ENCODE data around the gene FCGR1A. TPM values are rescaled to one million over a fixed set of nuclear protein-coding genes. Genes with fewer than 3 reads are reported as not detected.
"Not testable (repeated sequence)": the region's sequence is repeated elsewhere in the genome, so short reads cannot be mapped to it uniquely, and the experiment has no call there.

Gene FCGR1A
- polyA plus RNA-seq, 2 donors = 0.92 to 1.00 TPM

GRCh38 chr1:149793885-149794284 lies 11.4 kb downstream of the FCGR1A start:
- H3K4me1 ChIP-seq (ENCODE audit: control insufficient read depth in 2 of 2, insufficient read depth in 2 of 2, low read length in 1 of 2); H3K4me3 ChIP-seq (ENCODE audit: low read depth in 1 of 2, low read length in 2 of 2); H3K27me3 ChIP-seq (ENCODE audit: control insufficient read depth in 1 of 2, insufficient read depth in 2 of 2, low read length in 2 of 2); H3K36me3 ChIP-seq (ENCODE audit: control insufficient read depth in 2 of 2, insufficient read depth in 2 of 2, low read length in 1 of 2); H3K9me3 ChIP-seq (ENCODE audit: control insufficient read depth in 2 of 2, insufficient read depth in 1 of 2, low read depth in 1 of 2, low read length in 1 of 2); H3K27ac ChIP-seq (ENCODE audit: low read depth in 2 of 2, low read length in 1 of 2): not testable (repeated sequence)
- WGBS, 2 donors = 33 to 58% methylated on average over 1 to 4 of the region's 5 CpGs

GRCh38 chr1:149801628-149802027 lies 19.1 kb downstream of the FCGR1A start:
- not testable (repeated sequence) for H3K9me3 ChIP-seq (ENCODE audit: control insufficient read depth in 2 of 2, insufficient read depth in 1 of 2, low read depth in 1 of 2, low read length in 1 of 2); H3K4me3 ChIP-seq (ENCODE audit: low read depth in 1 of 2, low read length in 2 of 2); H3K4me1 ChIP-seq (ENCODE audit: control insufficient read depth in 2 of 2, insufficient read depth in 2 of 2, low read length in 1 of 2); H3K27ac ChIP-seq (ENCODE audit: low read depth in 2 of 2, low read length in 1 of 2); H3K36me3 ChIP-seq (ENCODE audit: control insufficient read depth in 2 of 2, insufficient read depth in 2 of 2, low read length in 1 of 2); H3K27me3 ChIP-seq (ENCODE audit: control insufficient read depth in 1 of 2, insufficient read depth in 2 of 2, low read length in 2 of 2)
- 75 to 81% methylated on average over 1 of the region's 3 CpGs for WGBS, 2 donors

- not testable (repeated sequence) for H3K9me3 ChIP-seq (ENCODE audit: control insufficient read depth in 2 of 2, insufficient read depth in 1 of 2, low read depth in 1 of 2, low read length in 1 of 2); H3K27ac ChIP-seq (ENCODE audit: low read depth in 2 of 2, low read length in 1 of 2); H3K4me3 ChIP-seq (ENCODE audit: low read depth in 1 of 2, low read length in 2 of 2); H3K36me3 ChIP-seq (ENCODE audit: control insufficient read depth in 2 of 2, insufficient read depth in 2 of 2, low read length in 1 of 2); H3K27me3 ChIP-seq (ENCODE audit: control insufficient read depth in 1 of 2, insufficient read depth in 2 of 2, low read length in 2 of 2); H3K4me1 ChIP-seq (ENCODE audit: control insufficient read depth in 2 of 2, insufficient read depth in 2 of 2, low read length in 1 of 2)
- no CpG with 5 or more reads among the region's 4 CpGs for WGBS, 2 donors
Observed at GRCh38 chr1:149804417-149805080, 22.1 kb downstream of the FCGR1A start.

- not testable (repeated sequence) for H3K4me3 ChIP-seq (ENCODE audit: low read depth in 1 of 2, low read length in 2 of 2); H3K27ac ChIP-seq (ENCODE audit: low read depth in 2 of 2, low read length in 1 of 2); H3K36me3 ChIP-seq (ENCODE audit: control insufficient read depth in 2 of 2, insufficient read depth in 2 of 2, low read length in 1 of 2); H3K4me1 ChIP-seq (ENCODE audit: control insufficient read depth in 2 of 2, insufficient read depth in 2 of 2, low read length in 1 of 2); H3K27me3 ChIP-seq (ENCODE audit: control insufficient read depth in 1 of 2, insufficient read depth in 2 of 2, low read length in 2 of 2); H3K9me3 ChIP-seq (ENCODE audit: control insufficient read depth in 2 of 2, insufficient read depth in 1 of 2, low read depth in 1 of 2, low read length in 1 of 2)
- 36 to 40% methylated on average over 7 of the region's 7 CpGs for WGBS, 2 donors
Observed at GRCh38 chr1:149810697-149811405, 28.4 kb downstream of the FCGR1A start.

GRCh38 chr1:149811514-149811889 lies 29.0 kb downstream of the FCGR1A start:
- not testable (repeated sequence) for H3K36me3 ChIP-seq (ENCODE audit: control insufficient read depth in 2 of 2, insufficient read depth in 2 of 2, low read length in 1 of 2); H3K27ac ChIP-seq (ENCODE audit: low read depth in 2 of 2, low read length in 1 of 2); H3K9me3 ChIP-seq (ENCODE audit: control insufficient read depth in 2 of 2, insufficient read depth in 1 of 2, low read depth in 1 of 2, low read length in 1 of 2); H3K27me3 ChIP-seq (ENCODE audit: control insufficient read depth in 1 of 2, insufficient read depth in 2 of 2, low read length in 2 of 2); H3K4me1 ChIP-seq (ENCODE audit: control insufficient read depth in 2 of 2, insufficient read depth in 2 of 2, low read length in 1 of 2)
- 2 to 5% methylated on average over 9 to 12 of the region's 14 CpGs for WGBS, 2 donors
- peak overlapping the region in 1 of 2 donors; percentile 31 for H3K4me3 ChIP-seq (ENCODE audit: low read depth in 1 of 2, low read length in 2 of 2)

- peak overlapping the region; percentile 37 to 40 for H3K4me3 ChIP-seq (ENCODE audit: low read depth in 1 of 2, low read length in 2 of 2)
- H3K36me3 ChIP-seq (ENCODE audit: control insufficient read depth in 2 of 2, insufficient read depth in 2 of 2, low read length in 1 of 2); H3K4me1 ChIP-seq (ENCODE audit: control insufficient read depth in 2 of 2, insufficient read depth in 2 of 2, low read length in 1 of 2); H3K27me3 ChIP-seq (ENCODE audit: control insufficient read depth in 1 of 2, insufficient read depth in 2 of 2, low read length in 2 of 2); H3K9me3 ChIP-seq (ENCODE audit: control insufficient read depth in 2 of 2, insufficient read depth in 1 of 2, low read depth in 1 of 2, low read length in 1 of 2): not testable (repeated sequence)
- peak overlapping the region; percentile 81 to 83 for H3K27ac ChIP-seq (ENCODE audit: low read depth in 2 of 2, low read length in 1 of 2)
- WGBS, 2 donors = 0% methylated on average over 32 to 44 of the region's 55 CpGs
Observed at GRCh38 chr1:149811890-149812829, 29.7 kb downstream of the FCGR1A start.

GRCh38 chr1:149812893-149813801 lies 30.7 kb downstream of the FCGR1A start:
- not testable (repeated sequence) for H3K4me1 ChIP-seq (ENCODE audit: control insufficient read depth in 2 of 2, insufficient read depth in 2 of 2, low read length in 1 of 2); H3K27me3 ChIP-seq (ENCODE audit: control insufficient read depth in 1 of 2, insufficient read depth in 2 of 2, low read length in 2 of 2); H3K36me3 ChIP-seq (ENCODE audit: control insufficient read depth in 2 of 2, insufficient read depth in 2 of 2, low read length in 1 of 2); H3K9me3 ChIP-seq (ENCODE audit: control insufficient read depth in 2 of 2, insufficient read depth in 1 of 2, low read depth in 1 of 2, low read length in 1 of 2)
- Histone ChIP-seq H3K27ac (ENCODE audit: low read depth in 2 of 2, low read length in 1 of 2) (peak overlapping the region; percentile 75 to 89), H3K4me3 (ENCODE audit: low read depth in 1 of 2, low read length in 2 of 2) (peak overlapping the region; percentile 35 to 41)
- WGBS, 2 donors = 2% methylated on average over 33 to 45 of the region's 62 CpGs

GRCh38 chr1:149820387-149820786 lies 37.9 kb downstream of the FCGR1A start:
- 80 to 89% methylated on average over 3 to 4 of the region's 5 CpGs for WGBS, 2 donors
- not testable (repeated sequence) for H3K4me3 ChIP-seq (ENCODE audit: low read depth in 1 of 2, low read length in 2 of 2); H3K9me3 ChIP-seq (ENCODE audit: control insufficient read depth in 2 of 2, insufficient read depth in 1 of 2, low read depth in 1 of 2, low read length in 1 of 2); H3K4me1 ChIP-seq (ENCODE audit: control insufficient read depth in 2 of 2, insufficient read depth in 2 of 2, low read length in 1 of 2); H3K36me3 ChIP-seq (ENCODE audit: control insufficient read depth in 2 of 2, insufficient read depth in 2 of 2, low read length in 1 of 2); H3K27me3 ChIP-seq (ENCODE audit: control insufficient read depth in 1 of 2, insufficient read depth in 2 of 2, low read length in 2 of 2); H3K27ac ChIP-seq (ENCODE audit: low read depth in 2 of 2, low read length in 1 of 2)

- not testable (repeated sequence) for H3K27me3 ChIP-seq (ENCODE audit: control insufficient read depth in 1 of 2, insufficient read depth in 2 of 2, low read length in 2 of 2); H3K9me3 ChIP-seq (ENCODE audit: control insufficient read depth in 2 of 2, insufficient read depth in 1 of 2, low read depth in 1 of 2, low read length in 1 of 2); H3K36me3 ChIP-seq (ENCODE audit: control insufficient read depth in 2 of 2, insufficient read depth in 2 of 2, low read length in 1 of 2); H3K4me3 ChIP-seq (ENCODE audit: low read depth in 1 of 2, low read length in 2 of 2); H3K4me1 ChIP-seq (ENCODE audit: control insufficient read depth in 2 of 2, insufficient read depth in 2 of 2, low read length in 1 of 2); H3K27ac ChIP-seq (ENCODE audit: low read depth in 2 of 2, low read length in 1 of 2)
- WGBS, 2 donors = no CpG with 5 or more reads among the region's 2 CpGs
Observed at GRCh38 chr1:149826555-149826954, 44.1 kb downstream of the FCGR1A start.
